ENCODE results near the gene C4orf46.

- TF ChIP-seq POLR2A (IDR thresholded peaks at IDR 0.05) = no peak
- TF ChIP-seq, protein P1, sequence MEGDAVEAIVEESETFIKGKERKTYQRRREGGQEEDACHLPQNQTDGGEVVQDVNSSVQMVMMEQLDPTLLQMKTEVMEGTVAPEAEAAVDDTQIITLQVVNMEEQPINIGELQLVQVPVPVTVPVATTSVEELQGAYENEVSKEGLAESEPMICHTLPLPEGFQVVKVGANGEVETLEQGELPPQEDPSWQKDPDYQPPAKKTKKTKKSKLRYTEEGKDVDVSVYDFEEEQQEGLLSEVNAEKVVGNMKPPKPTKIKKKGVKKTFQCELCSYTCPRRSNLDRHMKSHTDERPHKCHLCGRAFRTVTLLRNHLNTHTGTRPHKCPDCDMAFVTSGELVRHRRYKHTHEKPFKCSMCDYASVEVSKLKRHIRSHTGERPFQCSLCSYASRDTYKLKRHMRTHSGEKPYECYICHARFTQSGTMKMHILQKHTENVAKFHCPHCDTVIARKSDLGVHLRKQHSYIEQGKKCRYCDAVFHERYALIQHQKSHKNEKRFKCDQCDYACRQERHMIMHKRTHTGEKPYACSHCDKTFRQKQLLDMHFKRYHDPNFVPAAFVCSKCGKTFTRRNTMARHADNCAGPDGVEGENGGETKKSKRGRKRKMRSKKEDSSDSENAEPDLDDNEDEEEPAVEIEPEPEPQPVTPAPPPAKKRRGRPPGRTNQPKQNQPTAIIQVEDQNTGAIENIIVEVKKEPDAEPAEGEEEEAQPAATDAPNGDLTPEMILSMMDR (IDR thresholded peaks at IDR 0.05 in 4 of 5, conservative IDR thresholded peaks at IDR 0.05 in 1 of 5) = no peak
Observed at GRCh38 chr4:158669310-158669709, 2.4 kb downstream of the C4orf46 start.
